Stimulated activated CD4-positive, alpha-beta T cell treated with anti-CD3 and anti-CD28 coated beads, Interleukin-12 subunit alpha, Interleukin-12 subunit beta, amount 100 ng/mL, for 24 hours (primary cell): Measurements from ENCODE around the gene GALR2.

ENCODE experiments used
- DNase-seq, 2 experiments: peaks; one replicate each; pipeline ENCODE4 v3.0.0-alpha.2; 2020; ENCODE audit warnings: low read depth in 2 of 2

GALR2 gene

DNA sequence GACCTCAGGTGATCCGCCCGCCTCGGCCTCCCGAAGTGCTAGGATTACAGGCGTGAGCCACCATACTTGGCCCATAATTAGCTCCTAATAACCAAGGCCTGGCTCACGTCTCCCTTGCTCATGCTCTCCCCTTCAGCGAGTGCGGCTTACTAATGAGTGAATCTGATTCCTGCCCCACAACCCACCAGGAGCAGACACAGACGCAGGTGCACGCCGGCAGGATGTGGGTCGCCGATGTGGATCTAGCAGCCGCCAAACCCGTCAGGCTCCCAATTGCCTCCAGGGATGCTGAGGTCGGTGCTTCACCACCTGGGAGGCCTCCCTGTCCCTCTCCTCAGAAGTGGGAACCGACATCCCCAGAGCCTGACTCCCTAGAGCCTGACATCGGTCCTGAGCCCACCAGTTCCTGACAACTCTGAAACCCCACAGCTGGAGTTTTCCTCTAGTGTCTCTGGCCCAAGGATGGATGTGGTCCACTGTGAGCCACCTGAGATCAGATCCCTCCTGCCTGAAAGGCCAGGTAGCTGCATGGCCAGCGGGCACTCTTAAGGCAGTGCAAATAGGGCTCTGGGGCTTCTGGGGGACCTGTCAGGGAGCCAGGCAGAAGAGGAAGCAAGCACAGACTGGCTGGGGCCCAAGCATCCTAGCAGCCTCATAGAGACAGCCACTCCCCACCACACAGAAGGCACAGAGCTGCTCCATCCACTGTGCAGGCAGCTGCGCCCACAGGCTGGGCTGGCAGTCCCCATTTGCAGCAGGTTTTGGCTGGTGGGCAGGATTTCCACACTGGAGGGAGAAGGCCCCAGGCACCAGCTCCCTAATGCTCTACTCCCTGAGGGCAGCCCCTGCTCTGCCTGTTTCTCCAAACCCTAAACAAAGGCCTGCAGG is 18.2 kb downstream of the GALR2 start:
- no peak for DNase-seq

DNA sequence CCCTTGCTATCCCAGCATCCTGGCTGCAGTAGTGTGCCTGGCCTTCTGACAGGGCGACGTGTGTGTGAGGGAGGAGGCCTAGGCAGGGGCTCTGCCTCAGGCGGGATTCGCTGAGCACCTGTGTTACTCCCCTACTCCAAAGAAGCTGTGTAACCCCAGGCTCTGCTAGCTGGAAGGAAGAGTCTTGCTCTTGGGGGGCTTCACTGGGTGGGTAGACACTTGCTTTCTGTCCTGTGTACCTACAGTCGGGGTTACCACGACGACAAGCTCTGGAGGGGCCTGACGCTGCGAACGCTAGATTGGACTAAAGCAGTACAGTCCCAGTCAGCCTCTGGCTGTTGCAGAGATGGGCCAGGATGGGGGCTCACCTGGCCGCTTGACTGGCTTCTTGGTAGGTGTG is 19.5 kb downstream of the GALR2 start:
- no peak for DNase-seq

DNA sequence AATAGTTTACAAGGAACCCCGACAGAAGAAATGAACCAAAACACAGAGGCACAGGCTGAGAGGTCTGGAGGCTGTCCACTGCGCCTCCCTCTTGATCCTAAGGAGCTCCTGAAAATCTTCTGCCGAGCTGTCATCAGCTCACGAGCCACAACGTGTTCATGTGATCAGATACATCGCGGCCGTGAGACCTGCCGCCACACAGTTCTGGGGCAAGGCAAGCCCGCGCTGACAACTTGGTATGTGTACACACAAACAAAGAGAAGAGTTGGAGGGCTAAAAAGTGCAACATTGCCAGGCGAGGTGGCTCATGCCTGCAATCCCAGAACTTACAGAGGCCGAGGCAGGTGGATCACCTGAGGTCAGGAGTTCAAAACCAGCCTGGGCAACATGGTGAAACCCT is 21.4 kb downstream of the GALR2 start:
- no peak for DNase-seq

DNA sequence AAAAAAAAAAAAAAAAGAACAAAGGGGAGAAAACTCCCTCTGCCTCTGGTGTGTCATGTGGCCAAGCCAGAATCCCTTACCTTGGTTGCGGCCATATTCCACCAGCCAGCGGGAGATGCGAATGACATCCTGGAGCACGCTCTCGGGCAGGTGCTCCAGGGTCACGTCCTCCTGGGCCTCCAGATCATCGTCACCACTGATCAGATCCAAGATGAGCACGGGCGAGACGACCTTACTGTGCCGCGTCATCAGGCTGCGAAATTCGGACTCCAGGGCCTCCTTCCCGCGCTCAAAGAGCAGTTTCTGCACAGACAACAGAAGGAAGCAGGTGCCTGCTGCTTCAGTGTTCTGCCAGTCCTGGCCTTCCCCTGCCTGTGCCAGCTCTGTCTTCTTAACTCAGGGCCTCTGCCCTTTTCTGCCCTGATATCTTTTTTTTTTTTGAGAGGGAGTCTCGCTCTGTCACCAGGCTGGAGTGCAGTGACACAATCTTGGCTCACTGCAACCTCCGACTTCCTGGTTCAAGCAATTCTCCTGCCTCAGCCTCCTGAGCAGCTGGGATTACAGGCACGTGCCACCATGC is 23.2 kb downstream of the GALR2 start:
- no peak for DNase-seq

DNA sequence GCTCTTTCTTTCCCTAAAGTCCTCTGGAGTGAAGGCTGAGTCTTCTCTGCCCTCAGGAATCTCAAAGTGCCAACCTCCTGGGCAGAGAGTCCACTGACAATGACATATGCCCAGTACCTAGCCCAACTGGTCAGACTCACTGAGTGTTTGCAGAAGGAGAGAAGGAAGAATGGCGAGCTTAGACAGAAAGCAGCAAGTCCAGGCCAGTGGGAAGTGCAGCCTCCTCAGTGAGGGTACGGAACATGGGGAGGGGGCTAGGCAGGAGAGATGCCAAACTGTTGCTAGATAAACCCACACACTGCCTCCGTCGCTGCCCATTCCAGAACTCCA is 28.3 kb downstream of the GALR2 start:
- DNase-seq, result no peak

DNA sequence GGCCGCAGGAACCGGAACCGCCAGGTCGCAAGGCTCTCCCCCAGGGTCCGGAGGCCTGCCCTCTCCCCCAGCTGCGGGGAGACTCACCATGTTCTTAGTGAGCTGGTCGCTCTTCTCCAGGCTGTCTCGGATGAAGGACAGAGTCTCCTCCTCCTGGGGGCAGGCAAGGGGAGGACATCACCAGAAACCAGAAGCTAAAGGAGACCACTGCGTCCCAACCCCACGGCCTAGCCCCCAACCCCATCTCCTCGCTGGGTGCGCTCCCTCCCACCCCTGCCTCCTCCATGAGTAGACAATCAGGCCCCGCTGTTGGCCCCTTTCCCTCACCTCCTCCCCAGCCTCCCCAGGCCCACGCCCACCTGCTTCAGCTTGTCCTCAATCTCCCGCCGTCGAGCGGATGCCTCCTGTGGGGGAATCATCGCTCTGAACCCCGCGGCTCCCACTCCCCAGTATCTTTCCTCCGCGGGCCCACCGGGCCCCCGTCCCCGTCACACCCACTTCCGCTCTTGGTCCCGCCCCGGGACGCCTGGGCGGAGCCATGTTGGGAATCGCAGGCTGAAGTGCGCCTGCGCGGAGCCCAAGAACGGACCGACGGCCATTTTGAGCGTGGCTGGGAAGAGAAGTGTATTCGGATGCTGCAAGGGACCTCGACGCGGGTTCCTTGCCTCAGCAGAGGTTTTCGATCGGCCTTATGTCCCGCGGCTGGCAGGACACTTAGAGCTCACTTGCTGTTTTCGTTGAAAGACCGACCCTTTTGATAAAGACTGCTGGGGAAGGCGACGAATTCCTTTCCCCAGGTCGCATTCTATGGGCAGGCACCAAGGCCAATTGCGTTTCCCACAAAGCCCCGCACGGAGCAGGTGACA is 28.9 kb downstream of the GALR2 start, which contains the start of gene EXOC7:
Gene EXOC7 (minus strand): TSS at position 514 of the 866 bp plus-strand sequence. CDS start 95 bp downstream, at position 419.
- DNase-seq, result peak; percentile 88 to 91

DNA sequence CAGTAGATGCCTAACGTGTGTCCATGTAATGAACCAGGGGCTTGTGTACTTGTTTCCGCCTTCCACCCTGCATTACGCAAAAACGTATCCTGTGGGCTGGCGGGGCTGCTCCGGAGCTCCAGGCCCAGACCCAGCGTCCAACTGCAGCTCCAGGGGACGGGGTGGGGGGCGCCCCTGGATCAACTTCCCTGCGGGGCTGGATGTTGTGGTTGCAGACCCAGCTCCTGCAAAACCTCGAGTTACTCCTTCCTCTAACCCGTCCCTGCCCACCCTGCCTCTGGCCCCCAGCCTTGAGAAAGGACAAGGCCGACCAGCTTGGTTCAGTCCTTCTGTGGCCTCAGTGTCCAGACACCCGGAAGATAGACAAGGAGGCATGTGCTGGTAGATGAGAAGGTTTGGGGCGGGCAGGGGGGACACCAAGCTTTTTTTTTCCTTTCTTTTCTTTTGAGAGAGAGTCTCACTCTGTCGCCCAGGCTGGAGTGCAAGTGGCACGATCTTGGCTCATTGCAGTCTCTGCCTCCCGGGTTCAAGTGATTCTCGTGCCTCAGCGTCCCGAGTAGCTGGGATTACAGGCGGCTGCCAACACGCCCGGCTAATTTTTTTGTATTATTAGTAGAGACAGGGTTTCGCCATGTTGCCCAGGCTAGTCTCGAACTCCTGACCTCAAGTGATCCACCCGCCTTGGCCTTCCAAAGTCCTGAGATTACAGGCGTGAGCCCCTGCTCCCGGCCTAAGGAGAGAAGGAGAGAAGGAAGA is 29.7 kb downstream of the GALR2 start:
- DNase-seq, result no peak

DNA sequence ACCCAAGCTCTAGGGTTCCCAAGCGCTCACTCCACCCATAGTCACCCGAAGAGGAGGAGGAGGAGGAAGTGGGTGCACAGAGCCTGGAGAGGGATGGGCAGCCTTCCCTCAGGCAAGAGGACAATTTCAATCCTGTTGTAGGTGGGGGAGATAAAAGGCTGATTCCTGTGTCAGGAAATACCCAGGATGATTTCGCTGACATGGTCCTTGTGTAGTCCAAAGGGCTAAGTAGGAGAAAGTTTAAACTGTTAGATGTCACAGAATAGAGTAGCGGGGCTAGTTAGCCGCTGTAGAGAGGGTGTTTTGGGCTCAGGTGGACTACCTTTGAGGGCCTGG is 30.3 kb downstream of the GALR2 start:
- DNase-seq, result no peak

DNA sequence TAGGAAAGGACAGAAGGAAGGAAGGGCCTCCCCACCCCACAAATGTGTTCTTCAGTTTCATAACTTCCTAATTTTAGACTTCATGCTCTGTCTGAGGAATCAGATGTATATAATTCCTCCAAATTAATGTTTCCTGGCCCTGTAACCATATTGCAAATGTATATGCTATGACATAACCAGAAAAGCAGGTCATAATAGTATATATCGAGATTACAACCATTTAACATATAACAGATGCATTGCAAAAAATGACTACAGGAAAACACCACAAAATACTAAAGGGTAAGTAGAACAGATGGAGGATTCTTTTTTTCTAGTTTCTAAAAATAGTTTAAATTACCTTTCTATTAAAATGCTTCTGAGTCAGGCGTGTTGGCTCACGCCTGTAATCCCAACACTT is 32.1 kb downstream of the GALR2 start:
- DNase-seq, result no peak

DNA sequence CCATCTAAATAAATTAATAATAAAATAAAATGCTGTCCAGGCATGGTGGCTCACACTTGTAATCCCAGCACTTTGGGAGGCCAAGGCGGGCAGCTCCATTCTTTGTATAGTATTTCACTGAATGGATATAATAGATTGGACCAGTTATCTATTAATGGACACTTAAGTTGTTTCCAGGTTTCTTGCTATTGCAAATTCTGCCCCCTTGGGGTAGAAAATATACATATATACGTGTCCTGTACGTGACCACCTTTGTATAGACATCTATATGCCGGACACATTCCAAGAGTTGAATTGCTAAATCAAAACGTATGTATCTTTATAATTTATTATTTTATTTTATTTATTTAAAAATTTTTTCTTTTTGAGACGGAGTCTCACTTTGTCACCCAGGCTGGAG is 32.9 kb downstream of the GALR2 start:
- DNase-seq, result no peak

DNA sequence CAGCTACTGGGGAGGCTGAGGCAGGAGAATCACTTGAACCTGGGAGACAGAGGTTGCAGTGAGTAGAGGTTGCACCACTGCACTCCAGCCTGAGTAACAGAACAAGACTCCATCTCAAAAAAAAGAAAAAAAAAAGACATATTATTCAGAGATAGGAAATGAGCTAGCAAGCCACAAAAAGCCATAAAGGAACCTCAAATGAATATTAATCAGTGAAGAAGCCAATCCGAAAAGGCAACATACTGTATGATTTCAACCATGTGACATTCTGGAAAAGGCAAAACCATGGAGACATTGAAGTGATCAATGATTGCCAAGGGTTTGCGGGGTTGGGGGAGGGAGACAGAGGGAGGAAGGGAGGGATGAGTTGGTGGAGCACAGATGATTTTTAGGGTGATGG is 37.4 kb downstream of the GALR2 start:
- DNase-seq, result no peak

DNA sequence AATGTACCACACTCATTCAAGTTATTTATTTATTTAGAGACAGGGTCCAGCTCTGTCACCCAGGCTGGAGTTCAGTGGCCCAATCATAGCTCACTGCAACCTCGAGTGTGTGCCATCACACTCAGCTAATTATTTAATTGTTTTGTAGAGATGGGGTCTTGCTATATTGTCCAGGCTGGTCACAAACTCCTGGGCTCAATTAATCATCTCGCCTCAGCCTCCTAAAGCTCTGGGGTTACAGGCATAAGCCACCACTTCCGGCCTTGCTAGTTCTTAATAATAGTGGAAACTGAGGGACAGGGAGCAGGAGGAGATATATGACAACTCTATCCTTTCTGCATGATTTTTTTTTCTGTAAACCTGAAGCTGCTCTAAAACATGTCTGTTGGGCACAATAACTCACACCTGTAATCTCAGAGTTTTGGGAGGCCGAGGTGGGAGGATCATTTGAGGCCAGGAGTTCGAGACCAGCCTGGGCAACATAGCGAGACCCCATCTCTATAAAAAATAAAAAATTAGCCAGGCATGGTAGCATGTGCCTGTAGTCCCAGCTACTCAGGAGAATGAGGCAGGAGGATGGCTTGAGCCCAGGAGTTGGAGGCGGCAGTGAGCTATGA is 40.7 kb downstream of the GALR2 start:
- no peak for DNase-seq

DNA sequence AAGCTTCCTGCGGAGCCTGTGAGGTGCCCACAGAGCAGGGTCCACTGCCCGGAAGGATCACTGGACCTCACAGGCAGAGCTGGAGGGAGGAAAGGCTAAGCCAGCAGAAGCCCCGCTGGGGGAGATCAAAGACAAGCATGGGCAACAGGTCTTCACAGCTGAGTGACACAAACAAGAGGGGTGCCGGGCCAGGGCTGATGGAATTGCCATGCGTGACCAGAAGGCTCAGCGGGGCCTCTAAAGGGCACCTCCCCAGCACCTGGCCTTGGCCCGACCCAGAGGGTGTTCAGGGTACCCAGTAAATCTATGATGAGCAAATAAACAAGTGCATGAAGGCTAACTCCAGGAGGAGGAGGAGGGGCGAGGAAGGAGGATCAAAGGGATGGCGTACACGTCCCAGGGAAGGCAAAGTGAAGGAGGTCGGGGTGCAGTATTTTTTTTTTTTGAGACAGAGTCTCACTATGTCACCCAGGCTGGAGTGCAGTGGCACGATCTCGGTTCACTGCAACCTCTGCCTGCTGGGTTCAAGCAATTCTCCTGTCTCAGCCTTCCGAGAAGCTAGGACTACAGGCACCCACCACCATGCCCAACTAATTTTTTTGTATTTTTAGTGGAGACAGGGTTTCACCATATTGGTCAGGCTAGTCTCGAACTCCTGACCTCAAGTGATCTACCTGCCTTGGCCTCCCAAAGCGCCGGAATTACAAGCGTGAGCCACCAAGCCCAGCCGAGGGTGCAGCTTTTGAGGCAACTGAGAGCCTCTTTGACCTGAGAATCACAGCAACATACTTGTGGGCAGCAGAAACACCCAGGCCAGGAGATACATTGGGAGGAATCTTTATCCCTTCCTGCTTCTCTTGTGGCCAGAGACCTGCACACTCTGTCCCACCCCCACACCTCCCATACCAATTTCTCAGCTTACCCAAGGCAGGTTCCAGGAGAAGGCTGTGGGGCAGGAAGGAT is 45.1 kb downstream of the GALR2 start:
- no peak for DNase-seq

DNA sequence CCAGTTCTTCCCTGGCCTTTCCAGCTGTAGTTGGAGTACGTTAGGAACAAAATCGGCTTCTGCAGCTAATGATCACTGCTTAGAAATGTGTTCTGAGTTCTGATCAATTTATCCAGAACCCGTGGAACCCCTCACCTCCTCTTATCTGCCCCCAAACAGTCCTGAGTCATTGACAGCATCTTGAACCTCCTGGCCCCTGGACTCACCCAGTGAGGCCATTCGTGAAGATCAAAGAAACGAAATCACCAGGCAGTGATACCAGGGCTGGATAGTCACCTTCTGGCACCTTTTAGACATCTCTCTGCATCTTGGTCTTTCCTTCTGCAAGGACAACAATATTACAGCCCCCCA is 46.1 kb downstream of the GALR2 start:
- no peak for DNase-seq

DNA sequence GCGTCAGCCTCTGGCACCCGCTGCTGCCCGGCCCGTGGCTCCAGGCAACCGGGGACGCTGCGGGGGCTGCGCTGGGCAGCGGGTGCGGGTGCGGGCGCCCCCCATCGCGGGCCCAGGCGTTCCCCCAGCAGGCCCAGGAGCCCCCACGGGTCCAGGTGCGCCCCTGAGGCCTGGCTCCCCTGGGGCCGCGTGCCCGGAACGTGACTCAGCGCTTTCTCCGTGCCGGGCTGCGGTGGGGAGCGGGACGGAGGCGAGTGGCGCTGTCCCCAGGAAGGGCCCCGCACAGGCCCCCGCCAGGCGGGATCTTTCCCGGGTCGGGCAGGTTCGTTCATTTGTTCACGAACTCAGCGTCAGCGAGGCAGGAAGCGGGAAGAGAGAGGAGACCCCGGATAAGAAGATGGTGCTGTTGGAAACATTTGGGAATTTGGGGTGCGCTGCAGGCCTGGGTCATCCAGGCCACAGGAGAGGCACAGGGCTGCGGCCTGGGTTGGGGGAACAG is 47.4 kb downstream of the GALR2 start:
- no peak for DNase-seq

DNA sequence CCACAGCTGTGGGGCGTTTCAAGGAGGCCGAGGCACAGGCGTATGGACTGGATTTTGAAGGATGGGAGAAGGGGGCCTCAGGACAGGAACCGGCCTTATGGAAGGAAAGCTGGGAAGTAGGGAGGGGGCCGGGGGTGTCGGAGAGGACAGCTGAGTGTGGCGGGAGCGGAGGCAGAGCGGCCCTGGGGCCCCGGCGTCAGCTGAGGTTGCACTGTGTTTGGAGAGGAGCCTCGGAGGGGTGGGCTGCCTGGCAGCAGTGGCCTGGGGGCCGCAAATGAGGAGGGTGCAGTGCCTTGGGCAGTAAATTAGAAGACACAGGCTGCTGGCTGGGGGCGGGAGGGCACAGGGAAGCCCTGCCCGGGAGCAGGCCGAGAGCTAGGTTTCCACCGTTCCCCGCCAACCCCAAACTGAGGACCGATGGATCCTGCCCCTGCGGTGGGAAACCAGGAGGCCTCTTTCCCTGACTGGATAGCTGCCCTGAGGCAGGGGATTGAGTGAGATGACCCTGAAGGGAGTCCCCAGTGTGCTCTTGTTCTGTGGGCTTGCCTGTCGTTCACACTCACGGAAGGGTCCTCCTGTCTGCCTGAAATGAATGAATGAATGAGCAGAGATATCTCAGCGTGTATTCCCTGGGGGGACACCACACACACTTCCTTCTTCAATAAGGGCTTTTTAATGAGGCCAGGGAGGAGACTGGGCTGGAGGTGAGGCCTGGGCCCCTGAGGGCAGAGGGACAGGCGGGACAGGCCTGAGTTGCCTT is 48.0 kb downstream of the GALR2 start:
- DNase-seq, result no peak

DNA sequence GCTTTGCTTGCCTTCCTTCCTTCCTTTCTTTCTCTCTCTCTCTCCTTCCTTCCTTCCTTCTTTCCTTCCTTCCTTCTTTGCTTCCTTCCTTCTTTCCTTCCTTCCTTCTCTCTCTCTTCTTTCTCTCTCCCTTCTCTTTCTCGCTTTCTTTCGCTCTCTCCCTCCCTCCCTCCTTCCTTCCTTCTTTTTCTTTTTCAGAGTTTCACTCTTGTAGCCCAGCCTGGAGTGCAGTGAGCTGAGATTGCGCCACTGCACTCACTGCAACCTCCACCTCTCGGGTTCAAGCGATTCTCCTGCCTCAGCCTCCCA is 48.6 kb downstream of the GALR2 start:
- DNase-seq, result no peak

DNA sequence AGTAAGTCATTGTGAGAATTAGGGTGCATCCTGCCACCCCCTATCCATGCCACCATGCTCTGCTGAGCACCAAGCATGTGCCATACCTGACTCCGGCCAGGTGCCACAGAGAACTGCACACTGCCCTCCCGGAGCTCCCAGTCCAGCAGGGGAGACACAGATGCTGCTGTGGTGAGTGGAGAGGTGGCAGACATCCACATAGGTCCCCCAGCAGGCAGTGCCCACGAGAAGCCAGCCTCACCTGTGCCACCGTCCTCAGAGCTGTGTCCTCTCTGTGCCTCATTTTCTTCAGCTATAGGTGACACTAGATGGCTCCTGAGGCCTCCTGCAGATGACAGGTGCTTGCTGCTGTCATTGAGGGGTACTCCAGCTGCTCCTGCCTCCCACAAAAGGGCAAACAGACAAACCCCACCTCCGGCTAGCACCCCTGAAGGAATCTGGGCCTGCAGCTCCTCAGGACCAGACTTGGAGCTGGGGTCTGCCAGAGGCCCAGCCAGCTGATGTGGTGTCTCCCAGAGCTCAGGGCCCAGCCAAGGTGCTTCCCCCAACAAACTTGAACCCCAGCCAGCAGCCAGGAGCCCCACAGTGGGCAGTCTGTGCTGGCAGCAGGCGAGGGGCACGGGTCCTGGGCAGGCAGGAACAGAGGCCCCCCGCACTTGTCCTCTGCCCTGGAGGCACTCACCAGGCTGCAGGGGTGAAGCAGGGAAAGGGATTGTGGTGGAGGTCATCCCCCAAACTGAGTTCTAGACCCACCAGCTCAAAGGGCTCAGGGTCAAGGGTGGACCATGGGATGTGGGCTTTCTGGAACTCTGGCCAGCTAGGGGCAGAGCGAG is 49.4 kb downstream of the GALR2 start:
- no peak for DNase-seq
